GM21619 (cell line): ENCODE results near the gene ADGRB2.

ENCODE experiments used
- ATAC-seq: cut with Tn5 transposase; IDR thresholded peaks from one replicate; pipeline ENCODE4 v1.9.1; 2021; ENCODE audit not compliant: unreplicated experiment

ADGRB2 gene

GRCh38 chr1:31750858-31751510 lies 13.2 kb downstream of the ADGRB2 start:
- ATAC-seq = no peak

- ATAC-seq = no peak
Measured at GRCh38 chr1:31749785-31750735, 14.1 kb downstream of the ADGRB2 start.

- ATAC-seq = no peak
Measured at GRCh38 chr1:31748365-31748764, 15.8 kb downstream of the ADGRB2 start.

- ATAC-seq = no peak
Measured at GRCh38 chr1:31747304-31747703, 16.8 kb downstream of the ADGRB2 start.

- no peak for ATAC-seq
Measured at GRCh38 chr1:31746687-31747086, 17.5 kb downstream of the ADGRB2 start.

GRCh38 chr1:31745946-31746670 lies 18.0 kb downstream of the ADGRB2 start:
- ATAC-seq = no peak

GRCh38 chr1:31745096-31745945 lies 18.8 kb downstream of the ADGRB2 start:
- ATAC-seq = no peak

GRCh38 chr1:31744165-31744888 lies 19.8 kb downstream of the ADGRB2 start:
- ATAC-seq = no peak

GRCh38 chr1:31742462-31743212 lies 21.5 kb downstream of the ADGRB2 start:
- ATAC-seq = no peak

GRCh38 chr1:31739346-31739745 lies 24.8 kb downstream of the ADGRB2 start:
- no peak for ATAC-seq

GRCh38 chr1:31736675-31737074 lies 27.5 kb downstream of the ADGRB2 start:
- no peak for ATAC-seq

GRCh38 chr1:31735571-31735970 lies 28.6 kb downstream of the ADGRB2 start:
- no peak for ATAC-seq

- no peak for ATAC-seq
Measured at GRCh38 chr1:31734582-31735107, 29.5 kb downstream of the ADGRB2 start.

- no peak for ATAC-seq
Measured at GRCh38 chr1:31733389-31734219, 30.5 kb downstream of the ADGRB2 start.

- no peak for ATAC-seq
Measured at GRCh38 chr1:31732751-31733289, 31.3 kb downstream of the ADGRB2 start.

- ATAC-seq = no peak
Measured at GRCh38 chr1:31732343-31732742, 31.8 kb downstream of the ADGRB2 start.

GRCh38 chr1:31731049-31731565 lies 33.0 kb downstream of the ADGRB2 start:
- ATAC-seq = no peak
